Glomerular visceral epithelial cell (primary cell): ENCODE measurements around the gene CXCL11.
"Not testable (repeated sequence)": the region's sequence is repeated elsewhere in the genome, so short reads cannot be mapped to it uniquely, and the experiment has no call there.

Experiments used
- DNase-seq: peaks from one replicate; pipeline ENCODE4 v3.0.0-alpha.2; 2016; ENCODE audit errors: extremely low spot score

Gene CXCL11

DNA sequence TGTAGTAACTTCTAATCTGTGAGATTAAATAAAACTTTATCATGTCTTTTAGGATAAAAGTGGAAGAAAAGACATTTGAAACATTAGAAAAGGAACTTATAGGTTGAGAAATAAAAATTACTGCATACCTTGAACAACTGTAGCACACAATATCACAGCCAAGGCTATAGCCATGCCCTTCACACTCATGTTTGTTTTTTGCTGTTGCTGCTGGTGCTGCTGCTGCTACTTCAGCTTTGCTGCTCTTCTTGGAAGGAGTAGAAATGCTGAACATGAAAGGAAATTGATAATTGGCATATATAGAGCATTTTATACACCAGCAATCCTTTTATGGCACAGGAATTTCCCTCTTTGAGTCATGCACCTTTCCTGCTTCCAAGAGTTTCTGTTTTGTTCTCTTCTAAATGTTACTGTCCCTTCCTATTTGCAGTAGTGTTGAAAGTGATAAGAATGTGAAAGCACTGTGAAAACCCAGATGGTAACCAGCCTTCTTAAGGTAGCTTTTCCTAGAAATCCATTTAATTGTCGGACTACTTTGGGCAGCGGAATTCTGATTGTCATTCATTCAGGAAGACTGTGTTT, at the start of gene CXCL11:
CXCL11 (minus strand) TSS at position 272 of the 582 bp plus-strand sequence; CDS start at position 189, 83 bp downstream.
- no peak for DNase-seq

DNA sequence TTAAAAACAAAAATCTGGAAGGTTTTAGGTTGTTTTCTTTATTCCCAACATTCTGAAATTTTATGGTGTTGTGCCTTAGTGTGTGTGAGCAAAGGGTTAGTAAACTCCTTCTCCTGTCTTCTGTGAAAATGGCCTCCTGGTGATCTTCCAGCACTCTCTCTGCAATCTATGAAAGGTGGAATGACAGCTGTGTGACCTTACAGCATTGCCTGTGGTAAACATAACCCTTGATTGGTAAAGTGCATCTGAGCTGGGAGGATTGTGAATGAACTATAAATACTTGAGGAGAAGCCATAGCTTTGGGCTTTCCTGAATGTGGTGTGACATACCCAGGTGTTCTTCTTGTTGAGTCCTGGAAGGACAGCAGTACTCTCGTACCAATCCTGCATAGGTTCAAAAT, 48.7 kb upstream of the CXCL11 start:
- DNase-seq: no peak

DNA sequence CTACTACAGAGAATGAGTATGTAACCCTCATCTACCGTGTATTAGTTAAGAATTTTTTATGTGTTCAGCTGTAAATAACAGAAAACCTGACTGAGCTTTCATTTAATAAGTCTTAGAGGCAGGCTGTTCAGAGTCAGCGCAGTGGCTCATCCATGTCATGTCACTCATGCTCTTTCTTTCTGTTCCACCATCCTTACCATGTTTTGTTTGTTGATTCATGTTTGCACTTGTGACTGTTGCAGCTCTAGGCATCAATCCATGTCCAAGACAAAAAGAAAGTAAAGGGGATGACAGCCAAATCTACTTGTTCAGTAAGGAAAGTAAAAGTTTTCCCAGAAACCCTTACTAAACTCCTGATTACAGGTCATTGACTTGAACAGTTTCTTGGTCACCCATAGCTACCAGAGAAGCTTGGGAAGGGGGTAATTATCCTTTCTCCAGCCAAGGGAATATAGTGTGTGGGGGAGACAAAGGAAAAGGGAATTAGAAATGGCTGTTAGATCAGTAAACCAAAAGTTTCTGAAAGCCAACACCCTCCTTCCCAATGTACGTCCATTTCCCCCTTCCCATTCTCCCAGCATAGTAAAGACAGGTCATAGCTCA, 47.6 kb upstream of the CXCL11 start:
- no peak for DNase-seq

DNA sequence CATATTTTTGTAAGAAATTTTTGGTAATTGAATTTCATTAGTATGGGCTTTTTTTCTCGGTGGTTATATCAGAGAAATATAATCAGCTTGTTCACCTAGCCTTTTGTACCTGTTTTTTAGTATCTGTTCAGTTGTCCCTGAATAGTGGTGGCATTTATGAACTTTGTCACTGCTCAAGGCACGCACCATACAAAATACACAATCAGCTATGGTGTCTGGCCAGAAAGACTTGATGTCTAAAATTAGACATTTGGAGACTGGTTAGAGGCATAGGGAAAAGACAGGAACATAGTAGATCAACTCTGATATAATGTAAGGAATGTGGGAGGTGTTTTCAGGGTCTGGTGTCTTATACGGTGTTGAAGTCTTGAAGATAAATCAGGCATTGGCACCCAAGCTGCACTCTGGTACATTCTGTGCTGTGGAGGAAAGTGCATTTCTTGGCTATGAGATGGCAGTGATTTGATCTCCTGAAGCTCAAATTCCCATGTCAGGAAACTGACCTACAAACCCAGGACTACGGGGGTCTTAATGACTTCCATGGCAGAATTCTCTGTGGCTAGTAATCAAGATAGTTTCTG, 42.3 kb upstream of the CXCL11 start:
- no peak for DNase-seq

DNA sequence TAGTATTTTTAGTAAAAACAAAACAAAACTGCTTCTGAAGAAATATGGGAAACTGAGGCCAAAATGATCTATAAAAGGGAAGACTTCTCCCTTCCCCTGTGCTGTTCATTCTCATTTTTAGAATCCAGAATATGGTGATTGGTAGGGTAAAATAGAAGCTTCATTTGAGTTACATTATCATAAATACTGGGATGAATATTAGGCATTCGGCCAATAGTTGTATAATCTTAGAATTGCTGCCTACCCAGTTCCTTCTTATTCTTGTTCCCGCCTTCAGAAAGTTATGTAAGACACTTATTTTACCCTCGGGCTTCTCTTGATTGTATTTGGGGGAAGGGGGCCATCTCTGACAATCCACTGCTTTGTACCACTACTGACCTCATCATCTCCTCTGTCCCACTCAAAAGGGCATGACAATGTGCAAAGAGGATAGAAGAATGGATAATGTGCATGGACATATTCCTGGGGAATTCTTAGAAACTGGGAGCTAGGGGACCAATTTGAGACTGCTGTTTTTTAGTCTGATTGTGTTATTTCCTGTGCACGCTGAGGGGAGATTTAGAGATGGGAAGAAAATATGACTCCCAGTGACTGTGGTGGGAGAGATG, 39.2 kb upstream of the CXCL11 start:
- no peak for DNase-seq

DNA sequence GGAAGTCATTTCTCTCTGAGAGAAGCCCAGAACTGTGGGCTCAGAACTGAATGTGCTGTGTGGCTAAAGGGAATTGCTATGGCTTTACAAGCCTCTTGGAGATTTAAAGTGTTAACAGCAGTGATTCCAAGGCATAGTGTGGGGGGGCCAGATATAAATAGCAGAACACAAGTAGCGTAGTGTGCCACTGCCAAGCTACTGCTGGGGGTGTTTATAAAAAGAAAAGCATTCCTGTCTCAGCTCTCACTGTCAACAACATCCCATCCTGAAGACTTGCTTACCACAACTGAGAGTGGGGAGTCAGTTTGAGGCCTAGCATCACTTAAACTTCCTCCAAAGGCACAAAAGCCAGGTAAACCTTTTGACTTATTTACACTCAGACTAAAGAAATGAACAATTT, 38.6 kb upstream of the CXCL11 start, which contains the start of gene ART3:
ART3 (plus strand) TSS at position 242 of the 400 bp plus-strand sequence. CDS start 1,181 bp downstream, outside the sequence.
- DNase-seq: no peak

DNA sequence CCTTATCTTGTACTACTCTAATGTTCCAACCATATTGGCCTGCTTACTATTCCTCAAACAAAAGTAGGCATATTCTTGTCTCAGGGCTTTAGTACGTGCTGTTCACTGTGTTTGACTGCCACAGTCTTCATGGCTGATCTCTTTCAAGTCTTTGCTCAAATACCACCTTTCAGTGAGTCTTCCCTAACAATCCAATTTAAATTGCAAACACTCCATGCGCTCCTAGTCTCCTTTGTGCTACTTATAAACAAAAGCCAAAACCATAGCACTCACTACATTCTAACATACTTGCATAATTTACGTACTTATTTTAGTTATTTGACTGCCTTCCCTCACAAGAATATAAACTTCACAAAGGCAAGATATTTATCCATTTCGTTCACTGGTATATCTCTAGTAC, 36.9 kb upstream of the CXCL11 start:
- no peak for DNase-seq

DNA sequence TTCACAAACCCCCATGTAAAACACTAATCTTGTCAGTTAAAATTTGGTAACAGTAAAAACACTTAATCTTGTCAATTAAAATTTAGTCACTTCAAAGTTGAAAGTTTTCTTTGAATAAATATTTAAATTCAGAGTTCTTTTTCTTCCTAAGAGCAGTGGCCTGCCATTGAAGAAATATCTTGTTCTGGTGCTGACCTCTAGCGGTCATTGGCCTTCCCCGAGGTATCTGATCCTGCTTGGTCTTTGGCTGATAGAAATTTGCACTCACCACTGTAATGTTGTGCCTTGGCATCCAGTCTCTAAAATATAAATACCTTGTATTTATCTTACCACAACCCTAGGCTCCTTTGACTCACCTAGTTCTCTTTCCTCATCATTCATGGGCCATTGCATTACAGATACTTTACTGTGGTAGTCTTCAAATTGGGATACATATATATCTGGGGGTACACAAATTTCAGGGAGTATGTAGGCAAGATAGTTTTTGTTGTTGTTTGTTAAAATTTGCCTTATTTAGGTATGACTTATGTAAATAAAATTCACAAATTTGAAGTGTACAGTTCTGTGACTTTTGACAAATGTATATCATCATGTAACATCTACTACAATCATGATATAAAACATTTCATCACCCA, 31.9 kb upstream of the CXCL11 start:
- peak; percentile 67 for DNase-seq

DNA sequence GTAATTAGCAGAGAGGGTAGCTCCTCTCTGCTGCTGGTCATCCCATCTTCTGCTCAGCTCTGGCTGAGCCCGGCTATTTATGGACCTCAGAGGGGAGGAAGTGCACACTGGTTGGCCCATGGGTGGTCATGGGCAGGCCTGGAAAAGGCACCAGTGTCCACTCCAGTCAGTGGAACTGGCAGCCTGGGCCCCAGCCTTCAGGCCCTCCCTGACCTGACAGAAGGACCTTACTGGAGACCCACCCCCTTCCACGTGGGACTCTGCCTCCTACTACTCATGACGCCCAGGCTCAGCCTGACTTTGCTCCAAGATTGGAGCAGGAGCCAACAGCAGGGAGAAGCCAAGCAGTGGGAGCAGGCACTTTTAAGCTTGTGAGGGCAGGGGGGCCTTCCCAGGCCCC, 30.7 kb upstream of the CXCL11 start:
- DNase-seq: no peak

DNA sequence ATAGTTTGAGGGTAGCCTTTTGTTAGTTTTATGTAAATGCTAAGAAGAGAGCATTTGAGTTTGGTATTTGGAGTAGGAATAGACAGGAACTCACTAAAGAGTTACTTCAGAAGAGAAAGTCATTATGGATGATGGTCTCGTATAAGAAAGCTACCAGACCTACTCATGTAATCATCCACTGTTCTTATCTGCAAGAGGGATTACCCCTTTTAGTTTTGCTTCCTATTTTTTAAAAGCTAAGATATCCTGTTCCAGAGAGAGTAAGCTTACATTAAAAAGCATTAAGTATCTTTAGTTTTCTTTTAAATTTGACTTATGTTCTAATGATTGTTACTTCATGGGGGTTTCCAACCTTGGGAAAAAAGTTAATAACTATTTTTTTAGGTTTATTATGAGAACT, 26.1 kb upstream of the CXCL11 start:
- DNase-seq: no peak

DNA sequence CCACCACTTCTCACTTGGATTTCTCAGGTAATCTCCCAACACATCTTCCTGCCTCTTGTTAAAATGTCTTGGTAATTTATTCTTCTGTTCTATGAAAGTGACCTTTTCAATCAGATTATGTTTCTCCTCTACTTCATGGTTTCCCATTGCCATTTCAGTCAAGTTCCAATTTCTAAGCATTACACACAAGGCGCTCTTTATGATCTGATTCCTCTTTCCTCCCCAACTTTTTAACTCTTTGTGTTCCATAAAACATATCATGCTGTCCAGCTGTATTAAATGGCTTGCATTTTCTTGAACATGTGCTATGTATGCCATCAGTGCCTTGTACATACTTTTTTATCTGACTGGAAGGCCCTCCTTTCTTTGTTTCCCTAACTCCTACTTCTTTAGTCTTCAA, 25.6 kb upstream of the CXCL11 start:
- no peak for DNase-seq

DNA sequence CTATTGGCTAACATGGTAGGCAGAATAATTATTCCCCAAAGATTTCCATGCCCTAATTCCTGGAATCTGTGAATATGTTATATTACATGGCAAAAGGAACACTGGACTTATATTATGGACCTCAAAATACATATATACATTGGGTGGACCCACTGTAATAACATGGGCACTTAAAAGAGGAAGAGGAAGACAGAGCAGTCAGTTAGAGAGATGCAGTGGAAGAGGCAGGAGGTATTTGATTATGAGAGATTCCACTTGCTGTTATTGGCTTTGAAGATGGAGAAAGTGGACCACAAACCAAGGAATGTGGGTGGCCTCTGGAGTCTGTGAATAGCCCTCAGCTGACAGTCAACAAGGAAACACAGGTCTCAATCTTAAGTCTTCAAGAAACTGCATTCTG, 24.6 kb upstream of the CXCL11 start:
- no peak for DNase-seq

DNA sequence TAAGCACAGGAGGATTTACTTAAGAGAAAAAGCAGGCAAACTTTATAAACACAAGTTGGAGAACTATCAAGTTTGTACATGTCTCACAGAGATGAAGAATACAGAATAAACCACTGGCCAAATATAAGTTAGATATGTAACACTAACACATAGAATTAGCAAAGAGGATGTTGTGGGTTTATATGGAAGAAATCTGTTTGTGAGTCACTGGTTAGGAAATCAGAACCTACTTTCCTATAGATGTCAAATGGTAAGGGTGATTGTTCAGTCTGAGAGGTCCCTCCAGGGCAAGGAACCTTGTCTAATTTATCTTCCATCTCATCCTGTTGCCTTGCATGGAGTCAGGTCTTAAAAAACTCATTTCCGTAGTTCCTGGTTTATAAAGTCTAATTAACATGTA, 23.9 kb upstream of the CXCL11 start:
- no peak for DNase-seq

DNA sequence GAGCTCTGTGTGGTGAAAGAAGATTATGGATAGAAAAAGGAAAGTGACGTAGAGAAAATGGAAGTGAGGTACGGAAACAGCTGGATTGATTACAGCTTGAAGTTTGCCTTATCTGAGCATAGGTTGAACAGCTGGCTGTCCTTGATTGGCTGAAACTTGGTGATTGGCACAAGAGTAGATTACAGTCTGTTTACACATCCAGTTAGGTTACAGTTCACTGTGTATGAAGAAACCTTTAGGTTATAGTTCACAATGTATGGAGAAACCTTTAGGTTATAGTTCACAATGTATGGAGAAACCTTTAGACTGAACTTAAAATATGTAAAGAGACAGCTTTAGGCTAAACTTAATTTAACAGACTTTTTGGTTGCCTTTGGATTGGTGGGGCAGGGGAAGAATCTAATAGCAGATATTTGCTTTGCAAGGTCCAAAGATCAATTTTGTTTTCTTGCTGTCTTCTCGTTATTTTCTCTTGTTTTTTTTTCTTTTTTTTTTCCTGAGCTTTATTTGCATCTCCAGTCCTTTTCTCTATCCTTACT, 23.1 kb upstream of the CXCL11 start:
- DNase-seq: no peak

DNA sequence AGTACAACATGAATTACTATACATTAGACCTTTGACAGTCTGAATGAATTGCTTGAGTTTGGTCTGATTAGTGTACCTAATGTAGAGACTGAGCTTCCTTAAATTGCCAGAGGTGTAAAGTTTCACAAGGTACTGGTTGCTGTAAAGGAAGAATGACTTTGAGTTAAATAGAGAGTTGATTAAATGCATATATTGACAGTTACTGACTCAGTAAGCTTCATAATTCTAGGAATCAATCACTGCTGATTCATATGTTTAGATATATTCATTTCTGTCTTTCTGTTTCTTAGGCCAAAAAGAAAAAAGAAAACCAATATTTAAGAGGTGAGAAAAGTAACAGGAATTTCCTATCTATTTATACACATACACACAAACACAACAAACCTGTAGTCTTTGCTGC, 22.4 kb upstream of the CXCL11 start:
- no peak for DNase-seq

DNA sequence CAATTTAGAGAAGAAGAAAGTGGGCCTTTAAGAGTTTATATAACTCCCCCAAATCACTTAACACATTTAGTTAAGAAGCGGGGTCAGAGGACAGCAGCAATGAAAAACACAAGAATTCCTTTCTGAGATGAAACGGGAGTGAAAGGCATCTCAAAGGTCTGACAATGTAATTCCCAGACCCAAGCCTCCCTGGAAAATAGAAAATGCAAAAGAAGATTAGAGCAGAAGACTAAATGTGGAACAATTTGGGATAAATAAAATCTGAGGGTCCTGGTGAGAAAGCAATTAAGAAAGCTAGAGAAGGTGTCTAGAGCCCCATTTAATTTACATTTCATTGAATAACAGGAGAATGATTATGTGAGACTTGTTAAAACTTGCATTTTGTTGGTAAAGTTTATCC, 19.6 kb upstream of the CXCL11 start:
- DNase-seq: no peak

DNA sequence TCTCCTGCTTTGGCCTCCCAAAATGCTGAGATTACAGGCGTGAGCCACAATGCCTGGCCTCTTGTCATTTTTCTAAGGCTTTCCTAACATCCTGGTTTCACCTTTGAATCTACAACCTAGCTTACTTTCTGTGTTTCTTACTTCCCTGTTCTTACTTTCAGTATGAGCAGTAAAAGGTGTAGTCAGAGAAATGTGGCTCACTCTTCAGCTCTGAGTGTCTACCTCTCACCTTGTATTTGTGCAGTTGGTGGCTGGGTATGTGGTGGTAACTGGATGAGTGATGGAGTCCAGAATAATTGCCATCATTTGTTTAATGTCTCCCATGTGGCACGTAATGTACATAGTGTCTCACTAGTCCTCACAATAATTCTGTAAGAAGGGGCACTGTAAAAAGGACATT, 19.1 kb upstream of the CXCL11 start:
- no peak for DNase-seq

DNA sequence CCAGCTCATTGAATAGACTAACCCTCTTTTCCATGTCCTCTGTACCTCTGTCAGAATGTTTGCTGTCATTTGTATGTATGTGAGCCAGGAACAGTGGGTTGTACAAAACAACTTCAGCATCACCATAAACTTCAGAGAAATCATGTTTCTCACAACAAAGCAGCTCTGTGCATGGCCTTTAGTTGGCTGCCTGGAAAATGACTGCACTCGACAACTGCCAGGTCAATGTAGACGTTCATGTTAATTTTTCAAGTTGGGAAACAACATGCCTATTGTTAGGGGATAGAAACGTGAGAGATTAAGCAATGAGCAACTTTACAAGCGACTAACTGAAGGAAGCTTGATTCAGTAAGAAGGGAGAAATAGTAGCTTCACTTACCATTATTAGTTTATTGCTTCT, 17.9 kb upstream of the CXCL11 start:
- DNase-seq: no peak

DNA sequence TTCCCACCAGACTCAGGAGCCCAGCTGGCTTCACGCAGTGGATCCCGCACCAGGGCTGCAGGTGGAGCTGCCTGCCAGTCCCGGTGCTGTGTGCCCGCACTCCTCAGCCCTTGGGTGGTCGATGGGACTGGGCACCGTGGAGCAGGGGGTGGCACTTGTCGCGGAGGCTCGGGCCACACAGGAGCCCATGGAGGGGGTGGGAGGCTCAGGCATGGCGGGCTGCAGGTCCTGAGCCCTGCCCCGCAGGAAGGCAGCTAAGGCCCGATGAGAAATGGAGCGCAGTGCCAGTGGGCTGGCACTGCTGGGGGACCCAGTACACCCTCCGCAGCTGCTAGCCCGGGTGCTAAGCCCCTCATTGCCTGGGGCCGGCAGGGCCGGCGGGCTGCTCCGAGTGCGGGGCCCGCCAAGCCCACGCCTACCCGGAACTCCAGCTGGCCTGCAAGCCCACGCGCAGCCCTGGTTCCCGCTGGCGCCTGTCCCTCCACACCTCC, 14.7 kb upstream of the CXCL11 start:
- not testable (repeated sequence) for DNase-seq

DNA sequence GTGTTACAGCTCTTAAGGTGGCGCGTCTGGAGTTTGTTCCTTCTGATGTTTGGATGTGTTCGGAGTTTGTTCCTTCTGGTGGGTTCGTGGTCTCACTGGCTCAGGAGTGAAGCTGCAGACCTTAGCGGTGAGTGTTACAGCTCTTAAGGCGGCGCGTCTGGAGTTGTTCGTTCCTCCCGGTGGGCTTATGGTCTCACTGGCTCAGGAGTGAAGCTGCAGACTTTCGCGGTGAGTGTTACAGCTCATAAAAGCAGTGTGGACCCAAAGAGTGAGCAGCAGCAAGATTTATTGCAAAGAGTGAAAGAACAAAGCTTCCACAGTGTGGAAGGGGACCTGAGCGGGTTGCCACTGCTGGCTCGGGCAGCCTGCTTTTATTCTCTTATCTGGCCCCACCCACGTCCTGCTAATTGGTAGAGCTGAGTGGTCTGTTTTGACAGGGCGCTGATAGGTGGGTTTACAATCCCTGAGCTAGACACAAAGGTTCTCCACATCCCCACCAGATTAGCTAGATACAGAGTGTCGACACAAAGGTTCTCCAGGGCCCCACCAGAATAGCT, 14.1 kb upstream of the CXCL11 start:
- DNase-seq: not testable (repeated sequence)

DNA sequence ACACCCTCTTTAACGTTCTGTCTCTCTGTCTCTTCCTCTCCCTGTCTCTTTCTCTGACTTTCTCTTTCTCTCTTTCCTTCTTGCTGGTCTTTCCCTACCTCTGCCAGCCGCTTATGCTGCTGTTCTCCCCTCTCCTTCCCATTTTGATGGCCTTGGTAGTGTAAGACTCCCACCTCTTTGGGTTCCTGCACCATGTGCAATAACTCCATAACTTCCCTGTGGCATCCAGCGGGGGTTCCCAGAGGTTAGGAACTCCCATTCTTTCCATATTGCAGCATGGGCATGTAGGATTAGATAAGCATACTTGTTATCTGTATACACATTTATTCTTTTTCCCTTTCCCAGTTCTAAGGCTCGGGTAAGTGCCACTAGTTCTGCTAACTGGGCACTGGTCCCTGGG, 8.8 kb upstream of the CXCL11 start:
- DNase-seq: not testable (repeated sequence)

DNA sequence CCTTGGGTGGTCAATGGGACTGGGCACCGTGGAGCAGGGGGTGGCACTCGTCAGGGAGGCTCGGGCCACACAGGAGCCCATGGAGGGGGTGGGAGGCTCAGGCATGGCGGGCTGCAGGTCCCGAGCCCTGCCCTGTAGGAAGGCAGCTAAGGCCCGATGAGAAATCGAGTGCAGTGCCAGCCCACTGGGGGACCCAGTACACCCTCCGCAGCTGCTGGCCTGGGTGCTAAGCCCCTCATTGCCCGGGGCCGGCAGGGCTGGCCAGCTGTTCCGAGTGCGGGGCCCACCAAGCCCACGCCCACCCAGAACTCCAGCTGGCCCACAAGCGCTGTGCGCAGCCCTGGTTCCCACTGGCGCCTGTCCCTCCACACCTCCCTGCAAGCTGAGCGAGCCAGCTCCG, 7.4 kb upstream of the CXCL11 start:
- DNase-seq: not testable (repeated sequence)
